Parathyroid adenoma (tissue), 2 donors: ENCODE results near the gene CDH5.

Experiments used
- H2AFZ ChIP-seq: fragments of 300-600 bp; sonication (generic); one replicate; pipeline ENCODE4 v1.7.0; 2017; ENCODE audit warnings: antibody characterized with exemption, mild to moderate bottlenecking
- H3K27ac ChIP-seq: fragments of 300-600 bp; sonication (generic); one replicate; pipeline ENCODE4 v1.7.0; 2017
- H3K27me3 ChIP-seq: fragments of 300-600 bp; sonication (generic); one replicate; pipeline ENCODE4 v1.7.0; 2017; ENCODE audit warnings: low read length; ENCODE audit not compliant: control insufficient read depth, insufficient read depth
- H3K36me3 ChIP-seq: fragments of 300-600 bp; sonication (generic); one replicate; pipeline ENCODE4 v1.7.0; 2017; ENCODE audit warnings: low read length; ENCODE audit not compliant: control insufficient read depth, insufficient read depth
- H3K4me1 ChIP-seq: fragments of 300-600 bp; sonication (generic); one replicate; pipeline ENCODE4 v1.7.0; 2017; ENCODE audit warnings: control low read depth
- H3K4me2 ChIP-seq: fragments of 300-600 bp; sonication (generic); one replicate; pipeline ENCODE4 v1.7.0; 2017; ENCODE audit warnings: low read length
- H3K4me3 ChIP-seq: fragments of 300-600 bp; sonication (generic); one replicate; pipeline ENCODE4 v1.7.0; 2017; ENCODE audit warnings: low read depth, low read length
- H3K79me2 ChIP-seq: fragments of 300-600 bp; sonication (generic); one replicate; pipeline ENCODE4 v1.7.0; 2017; ENCODE audit warnings: control low read depth
- H3K9ac ChIP-seq: fragments of 300-600 bp; sonication (generic); one replicate; pipeline ENCODE4 v1.7.0; 2017; ENCODE audit warnings: mild to moderate bottlenecking
- H3K9me3 ChIP-seq: fragments of 300-600 bp; sonication (generic); one replicate; pipeline ENCODE4 v1.7.0; 2017; ENCODE audit warnings: low read length; ENCODE audit not compliant: control insufficient read depth
- TF ChIP-seq, protein P1 (sequence below): fragments of 300-600 bp; sonication (generic); IDR thresholded peaks from one replicate; pipeline ENCODE4 v1.7.0; 2017; ENCODE audit warnings: antibody characterized with exemption, mild to moderate bottlenecking
- donor health status: primary hyperparathyroidism.

CDH5 gene

DNA sequence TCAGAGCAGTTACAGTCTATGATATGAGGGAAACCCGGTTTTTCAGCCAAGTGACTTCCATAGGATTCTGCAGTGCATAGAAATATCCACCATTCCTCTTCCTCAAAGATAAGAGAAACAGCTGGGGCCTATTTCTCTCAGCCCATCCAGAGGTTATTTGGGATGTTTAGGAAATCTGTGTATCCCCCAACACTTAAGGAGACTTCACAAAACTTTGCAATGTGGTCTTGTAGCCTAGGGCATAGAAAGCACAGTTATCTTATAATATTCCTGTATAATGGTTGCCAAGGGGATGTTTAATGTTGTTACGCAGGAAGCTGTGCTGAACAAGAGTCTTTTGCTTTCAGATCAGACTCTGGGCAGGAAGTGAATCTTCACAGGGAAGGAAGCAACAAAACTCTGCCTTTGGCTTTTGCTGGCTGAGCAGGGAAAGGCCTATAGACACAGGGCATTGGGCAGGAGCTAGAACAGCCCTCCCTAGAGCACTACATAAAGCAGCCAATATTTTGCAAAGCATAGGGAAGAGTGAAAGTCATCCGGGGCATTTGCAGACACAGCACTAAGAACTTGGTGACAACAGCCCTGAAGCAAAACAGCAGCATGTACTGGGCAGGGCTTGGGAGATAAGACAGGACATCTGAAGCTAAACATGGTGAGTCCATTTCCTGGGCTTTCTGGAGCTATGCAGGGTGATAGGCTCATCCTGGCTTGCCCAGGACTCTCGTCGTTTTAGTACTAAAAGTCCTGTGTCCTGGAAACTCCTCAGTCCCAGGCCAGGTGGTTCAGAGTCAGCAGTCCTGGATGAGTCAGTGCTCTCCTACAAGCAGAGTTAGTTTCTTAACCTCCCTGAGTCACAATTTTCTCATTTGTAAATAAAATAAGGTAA, 41.9 kb downstream of the CDH5 start:
- Histone ChIP-seq H3K9me3 (no peaks in the 10 kb centered on the region), H3K4me3 (peak overlapping the region; percentile 45), H3K4me1 (peaks cover 5% of the 10 kb centered on the region), H3K9ac (no peak overlapping the region), H2AFZ (peak overlapping the region; percentile 63), H3K4me2 (peak overlapping the region; percentile 55), H3K79me2 (no peaks in the 10 kb centered on the region), H3K36me3 (no peaks in the 10 kb centered on the region), H3K27ac (no peak overlapping the region), H3K27me3 (no peaks in the 10 kb centered on the region)
- TF ChIP-seq, protein P1, sequence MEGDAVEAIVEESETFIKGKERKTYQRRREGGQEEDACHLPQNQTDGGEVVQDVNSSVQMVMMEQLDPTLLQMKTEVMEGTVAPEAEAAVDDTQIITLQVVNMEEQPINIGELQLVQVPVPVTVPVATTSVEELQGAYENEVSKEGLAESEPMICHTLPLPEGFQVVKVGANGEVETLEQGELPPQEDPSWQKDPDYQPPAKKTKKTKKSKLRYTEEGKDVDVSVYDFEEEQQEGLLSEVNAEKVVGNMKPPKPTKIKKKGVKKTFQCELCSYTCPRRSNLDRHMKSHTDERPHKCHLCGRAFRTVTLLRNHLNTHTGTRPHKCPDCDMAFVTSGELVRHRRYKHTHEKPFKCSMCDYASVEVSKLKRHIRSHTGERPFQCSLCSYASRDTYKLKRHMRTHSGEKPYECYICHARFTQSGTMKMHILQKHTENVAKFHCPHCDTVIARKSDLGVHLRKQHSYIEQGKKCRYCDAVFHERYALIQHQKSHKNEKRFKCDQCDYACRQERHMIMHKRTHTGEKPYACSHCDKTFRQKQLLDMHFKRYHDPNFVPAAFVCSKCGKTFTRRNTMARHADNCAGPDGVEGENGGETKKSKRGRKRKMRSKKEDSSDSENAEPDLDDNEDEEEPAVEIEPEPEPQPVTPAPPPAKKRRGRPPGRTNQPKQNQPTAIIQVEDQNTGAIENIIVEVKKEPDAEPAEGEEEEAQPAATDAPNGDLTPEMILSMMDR: no peak

DNA sequence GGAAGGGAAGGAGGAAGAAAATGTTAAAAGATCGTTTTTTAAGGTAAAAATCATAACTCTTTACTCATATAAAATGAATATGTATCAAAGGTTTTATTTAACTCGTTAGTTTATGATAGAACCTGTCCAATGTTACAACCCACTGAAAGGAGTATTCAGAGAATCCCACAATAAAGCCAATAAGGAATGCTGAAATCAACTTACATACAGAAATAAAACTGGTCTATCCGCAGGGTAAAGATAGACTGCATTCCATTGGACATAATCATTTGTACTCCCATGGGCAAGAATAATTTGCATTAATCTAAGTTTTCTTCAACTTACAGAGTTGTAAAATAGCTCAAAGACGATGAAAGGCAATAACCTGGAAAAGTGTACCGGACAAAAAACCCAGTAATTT, 42.7 kb downstream of the CDH5 start:
- H3K36me3 ChIP-seq: no peaks in the 10 kb centered on the region
- no peak overlapping the region for H3K27ac ChIP-seq
- no peak overlapping the region for H3K4me3 ChIP-seq
- H3K9ac ChIP-seq: no peak overlapping the region
- no peaks in the 10 kb centered on the region for H3K79me2 ChIP-seq
- peaks cover 5% of the 10 kb centered on the region for H3K4me1 ChIP-seq
- H3K9me3 ChIP-seq: no peaks in the 10 kb centered on the region
- TF ChIP-seq, protein P1: no peak
- H2AFZ ChIP-seq: no peak overlapping the region
- H3K27me3 ChIP-seq: no peaks in the 10 kb centered on the region
- H3K4me2 ChIP-seq: no peak overlapping the region

DNA sequence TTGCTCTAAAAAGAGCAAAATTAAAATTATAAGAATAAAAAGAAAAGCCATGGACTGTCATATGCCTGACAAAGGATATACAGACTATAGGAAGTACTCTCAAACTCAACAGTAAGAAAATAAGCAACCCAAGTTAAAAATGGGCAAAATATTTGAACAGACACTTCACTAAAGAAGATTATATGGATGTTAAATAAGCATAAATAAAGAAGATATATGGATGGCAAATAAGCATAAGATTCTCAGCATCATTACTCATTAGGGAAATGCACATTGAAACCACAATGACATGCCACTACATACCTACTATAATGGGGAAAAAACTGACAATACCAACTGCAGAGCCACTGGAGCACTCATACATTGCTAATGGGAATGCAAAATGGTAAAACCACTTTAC, 45.7 kb downstream of the CDH5 start:
- Histone ChIP-seq H3K4me1 (no peaks in the 10 kb centered on the region), H3K4me2 (no peak overlapping the region), H3K27me3 (no peaks in the 10 kb centered on the region), H3K4me3 (no peak overlapping the region), H3K9ac (no peak overlapping the region), H3K27ac (no peak overlapping the region), H2AFZ (no peak overlapping the region), H3K79me2 (no peaks in the 10 kb centered on the region), H3K9me3 (no peaks in the 10 kb centered on the region), H3K36me3 (no peaks in the 10 kb centered on the region)
- TF ChIP-seq, protein P1: no peak

DNA sequence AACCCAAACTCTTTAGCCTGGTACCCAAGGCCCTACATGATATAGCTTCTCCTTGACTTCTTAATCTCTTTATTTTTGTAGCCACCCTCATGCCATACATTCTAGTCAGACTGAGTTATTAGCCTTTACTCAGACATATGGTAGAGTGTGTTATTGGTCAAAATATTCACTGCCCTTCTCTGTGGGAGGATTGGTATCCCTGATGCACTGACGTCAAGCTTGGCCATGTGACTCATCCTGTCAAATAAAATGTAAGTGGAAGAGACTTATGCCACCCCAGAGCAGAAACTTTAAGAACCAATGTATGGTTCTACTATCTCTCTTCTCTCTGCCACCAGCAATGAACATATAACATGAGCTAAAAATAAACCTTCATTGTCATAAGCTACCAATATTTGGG, 48.4 kb downstream of the CDH5 start:
- no peak overlapping the region for H3K9ac ChIP-seq
- no peaks in the 10 kb centered on the region for H3K36me3 ChIP-seq
- no peak overlapping the region for H3K4me3 ChIP-seq
- H3K79me2 ChIP-seq: no peaks in the 10 kb centered on the region
- TF ChIP-seq, protein P1: no peak
- H2AFZ ChIP-seq: no peak overlapping the region
- H3K4me1 ChIP-seq: no peaks in the 10 kb centered on the region
- no peaks in the 10 kb centered on the region for H3K27me3 ChIP-seq
- H3K4me2 ChIP-seq: no peak overlapping the region
- no peaks in the 10 kb centered on the region for H3K9me3 ChIP-seq
- no peak overlapping the region for H3K27ac ChIP-seq

DNA sequence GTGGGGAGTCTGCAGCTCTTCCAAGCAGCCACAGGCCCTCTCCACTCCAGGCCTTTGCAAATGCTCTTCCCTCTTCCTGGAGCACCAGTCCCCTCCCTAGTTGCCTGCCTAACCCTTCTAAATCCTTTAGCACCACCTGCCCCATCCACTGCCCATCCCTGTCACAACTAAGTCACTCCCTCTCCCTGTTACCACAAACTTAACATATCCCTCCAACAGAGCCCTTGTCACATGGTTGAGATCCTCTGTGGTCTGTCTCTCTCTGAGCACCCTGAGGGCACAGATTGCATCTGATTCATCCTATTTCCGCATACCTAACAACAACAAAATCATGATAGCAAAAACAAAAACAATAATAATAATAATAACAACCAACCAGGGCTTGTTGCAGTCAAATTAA, 49.6 kb downstream of the CDH5 start:
- no peak overlapping the region for H3K27ac ChIP-seq
- TF ChIP-seq, protein P1: no peak
- H3K27me3 ChIP-seq: no peaks in the 10 kb centered on the region
- H2AFZ ChIP-seq: no peak overlapping the region
- H3K36me3 ChIP-seq: no peaks in the 10 kb centered on the region
- no peaks in the 10 kb centered on the region for H3K9me3 ChIP-seq
- H3K4me1 ChIP-seq: no peaks in the 10 kb centered on the region
- no peak overlapping the region for H3K4me2 ChIP-seq
- H3K9ac ChIP-seq: no peak overlapping the region
- no peaks in the 10 kb centered on the region for H3K79me2 ChIP-seq
- no peak overlapping the region for H3K4me3 ChIP-seq
